Hepatocyte (in vitro differentiated cells): ENCODE data around the gene TUBB1. TPM values are rescaled to one million over a fixed set of nuclear protein-coding genes. Genes with fewer than 3 reads are reported as not detected.
A peak's percentile ranks its signal among the peaks of the same experiment; 100 is the strongest.

ENCODE experiments used
- DNase-seq: peaks from one replicate; pipeline ENCODE4 v3.0.0-alpha.2; 2016; ENCODE audit warnings: low spot score
- H2AFZ ChIP-seq: fragments of 200-600 bp; sonication (generic); 2 replicates; pipeline ENCODE4 v1.6.0; 2016; ENCODE audit warnings: antibody characterized with exemption, mild to moderate bottlenecking
- H3K27ac ChIP-seq: fragments of 200-600 bp; sonication (generic); 2 replicates; pipeline ENCODE4 v1.5.1; 2016; ENCODE audit warnings: mild to moderate bottlenecking
- H3K27me3 ChIP-seq: fragments of 200-600 bp; sonication (generic); 2 replicates; pipeline ENCODE4 v1.6.1; 2016
- H3K36me3 ChIP-seq: fragments of 200-600 bp; sonication (generic); replicated peaks from 2 replicates; pipeline ENCODE4 v1.5.1; 2016; ENCODE audit warnings: low read depth; ENCODE audit not compliant: insufficient read depth
- H3K4me1 ChIP-seq: fragments of 200-600 bp; sonication (generic); 2 replicates; pipeline ENCODE4 v1.5.1; 2016; ENCODE audit warnings: mild to moderate bottlenecking, moderate library complexity; ENCODE audit not compliant: insufficient read depth
- H3K4me2 ChIP-seq: fragments of 200-600 bp; sonication (generic); 2 replicates; pipeline ENCODE4 v1.6.0; 2016
- H3K4me3 ChIP-seq: fragments of 200-600 bp; sonication (generic); 2 replicates; pipeline ENCODE4 v1.5.1; 2016; ENCODE audit warnings: mild to moderate bottlenecking
- H3K79me2 ChIP-seq: fragments of 200-600 bp; sonication (generic); 2 replicates; pipeline ENCODE4 v1.6.0; 2017; ENCODE audit warnings: mild to moderate bottlenecking
- H3K9me2 ChIP-seq: fragments of 200-600 bp; sonication (generic); replicated peaks from 2 replicates; pipeline ENCODE4 v1.6.0; 2017; ENCODE audit warnings: mild to moderate bottlenecking; ENCODE audit not compliant: insufficient read depth
- H3K9me3 ChIP-seq: fragments of 200-600 bp; sonication (generic); 2 replicates; pipeline ENCODE4 v1.5.1; 2016; ENCODE audit warnings: low read depth, mild to moderate bottlenecking
- H4K20me1 ChIP-seq: fragments of 200-600 bp; sonication (generic); 2 replicates; pipeline ENCODE4 v1.6.0; 2016; ENCODE audit warnings: mild to moderate bottlenecking; ENCODE audit not compliant: insufficient read depth, poor library complexity, severe bottlenecking
- CTCF ChIP-seq: fragments of 200-600 bp; sonication (generic); IDR thresholded peaks from 2 replicates; pipeline ENCODE4 v1.5.1; 2016; ENCODE audit warnings: antibody characterized with exemption, mild to moderate bottlenecking; ENCODE audit not compliant: poor library complexity
- EZH2 ChIP-seq: fragments of 200-600 bp; sonication (generic); IDR thresholded peaks from 2 replicates; pipeline ENCODE4 v1.6.1; 2016; ENCODE audit warnings: antibody characterized with exemption, mild to moderate bottlenecking, borderline replicate concordance
- EZH2phosphoT487 ChIP-seq: fragments of 200-600 bp; sonication (generic); IDR thresholded peaks from one replicate; pipeline ENCODE4 v1.6.1; 2018; ENCODE audit warnings: antibody characterized with exemption, mild to moderate bottlenecking, low read depth, moderate library complexity; ENCODE audit not compliant: unreplicated experiment, severe bottlenecking
- WGBS: methylation state at CpG from one replicate; pipeline ENCODE4 v1.1.6; 2016; ENCODE audit warnings: low lambda C conversion rate; ENCODE audit errors: missing lambda C conversion rate; 5-methylcytosine and 5-hydroxymethylcytosine counted together
- polyA plus RNA-seq: library from polyadenylated mRNA; unstranded; fragments of >200 nt; fragmentation: Nextera tagmentation; extraction: Ambion mirVana; gene quantifications from 2 replicates; pipeline ENCODE4 v1.2.1, GENCODE V29; 2016
- total RNA-seq: library from RNA; depleted of rRNA; stranded (reverse); fragments of >200 nt; gene quantifications from 2 replicates; pipeline ENCODE4 v1.2.3, GENCODE V29; 2014

The TUBB1 gene
- total and polyA plus RNA-seq, 2 experiments from 2014 or later, result 0.05 to 0.10 TPM

- 78% methylated on average over 6 of the region's 6 CpGs for WGBS
- no peak for DNase-seq
- TF ChIP-seq EZH2phosphoT487 (no peak), EZH2 (no peak), CTCF (no peak)
Measured at GRCh38 chr20:59051666-59052185, 32.5 kb downstream of the TUBB1 start.

GRCh38 chr20:59055302-59055701 lies 36.1 kb downstream of the TUBB1 start:
- no peaks in the 10 kb centered on the region for H3K79me2 ChIP-seq
- H2AFZ ChIP-seq, result no peak overlapping the region
- no peaks in the 10 kb centered on the region for H3K9me2 ChIP-seq
- H3K27ac ChIP-seq, result no peak overlapping the region
- WGBS, result 88% methylated on average over 7 of the region's 7 CpGs
- H3K27me3 ChIP-seq, result no peaks in the 10 kb centered on the region
- H4K20me1 ChIP-seq, result no peaks in the 10 kb centered on the region
- no peak overlapping the region for H3K4me2 ChIP-seq
- no peak for DNase-seq
- H3K4me1 ChIP-seq, result no peaks in the 10 kb centered on the region
- H3K36me3 ChIP-seq, result no peaks in the 10 kb centered on the region
- H3K9me3 ChIP-seq, result no peaks in the 10 kb centered on the region
- no peak overlapping the region for H3K4me3 ChIP-seq
- TF ChIP-seq EZH2, result no peak
- TF ChIP-seq EZH2phosphoT487, result no peak
- peak; percentile 34 for TF ChIP-seq CTCF

More at GRCh38 chr20:59051666-59052185, 32.5 kb downstream of the TUBB1 start:
- Histone ChIP-seq H3K4me2 (no peak overlapping the region), H2AFZ (no peak overlapping the region), H3K9me3 (no peaks in the 10 kb centered on the region), H3K27ac (no peak overlapping the region), H3K36me3 (no peaks in the 10 kb centered on the region), H3K4me1 (peaks cover 18% of the 10 kb centered on the region), H3K27me3 (no peaks in the 10 kb centered on the region), H3K4me3 (no peak overlapping the region), H3K79me2 (no peaks in the 10 kb centered on the region), H3K9me2 (no peaks in the 10 kb centered on the region), H4K20me1 (no peaks in the 10 kb centered on the region)

GRCh38 chr20:59062081-59062480 lies 42.9 kb downstream of the TUBB1 start:
- H2AFZ ChIP-seq, result no peak overlapping the region
- no peaks in the 10 kb centered on the region for H3K4me1 ChIP-seq
- H3K4me3 ChIP-seq, result no peak overlapping the region
- H4K20me1 ChIP-seq, result no peaks in the 10 kb centered on the region
- no peak for DNase-seq
- no peaks in the 10 kb centered on the region for H3K27me3 ChIP-seq
- H3K27ac ChIP-seq, result no peak overlapping the region
- H3K9me2 ChIP-seq, result no peaks in the 10 kb centered on the region
- no peaks in the 10 kb centered on the region for H3K79me2 ChIP-seq
- no peak for TF ChIP-seq EZH2
- TF ChIP-seq EZH2phosphoT487, result no peak
- no peak for TF ChIP-seq CTCF
- 74% methylated on average over 4 of the region's 4 CpGs for WGBS
- no peaks in the 10 kb centered on the region for H3K9me3 ChIP-seq
- H3K36me3 ChIP-seq, result no peaks in the 10 kb centered on the region
- no peak overlapping the region for H3K4me2 ChIP-seq
